ENCODE data around the gene ERCC1. TPM values are rescaled to one million over a fixed set of nuclear protein-coding genes. Genes with fewer than 3 reads are reported as not detected.
A peak's percentile ranks its signal among the peaks of the same experiment; 100 is the strongest.
"Not testable (repeated sequence)": the region's sequence is repeated elsewhere in the genome, so short reads cannot be mapped to it uniquely, and the experiment has no call there.

The ERCC1 gene
- total RNA-seq, 1 donor from 2014 or later: 89.0 TPM

GRCh38 chr19:45439569-45440258, 16.0 kb upstream of the ERCC1 start:
- peak; percentile 94 for DNase-seq (ENCODE audit: low spot score)
- intact Hi-C loops (cut with DNase I): loop anchor here (1.0 kb wide), 1 partner anchor 39 kb away; no protein-coding TSS in a partner anchor

GRCh38 chr19:45439190-45439568, 15.5 kb upstream of the ERCC1 start:
- no peak for DNase-seq (ENCODE audit: low spot score)
- intact Hi-C loops (cut with DNase I): loop anchor here (1.0 kb wide), 1 partner anchor 39 kb away; no protein-coding TSS in a partner anchor

- DNase-seq (ENCODE audit: low spot score): no peak
- intact Hi-C loops (cut with DNase I): no loop called here
Measured at GRCh38 chr19:45437328-45437727, 13.6 kb upstream of the ERCC1 start.

GRCh38 chr19:45432543-45432942, 8.8 kb upstream of the ERCC1 start:
- DNase-seq (ENCODE audit: low spot score); intact Hi-C loops (cut with DNase I): not testable (repeated sequence)

- DNase-seq (ENCODE audit: low spot score): not testable (repeated sequence)
Measured at GRCh38 chr19:45431008-45431407, 7.3 kb upstream of the ERCC1 start.

GRCh38 chr19:45429896-45430295, 6.2 kb upstream of the ERCC1 start:
- DNase-seq (ENCODE audit: low spot score): not testable (repeated sequence)
- intact Hi-C loops (cut with DNase I): loop anchor here (10.0 kb wide), 1 partner anchor 215 kb away; no protein-coding TSS in a partner anchor

More at GRCh38 chr19:45431008-45431407, 7.3 kb upstream of the ERCC1 start:
- intact Hi-C loops (cut with DNase I): not testable (repeated sequence)

GRCh38 chr19:45428384-45429231, 4.9 kb upstream of the ERCC1 start:
- intact Hi-C loops (cut with DNase I): loop anchor here (10.0 kb wide), 1 partner anchor 216 kb away; no protein-coding TSS in a partner anchor
- DNase-seq (ENCODE audit: low spot score): peak; percentile 90

- DNase-seq (ENCODE audit: low spot score): no peak
- intact Hi-C loops (cut with DNase I): loop anchor here (10.0 kb wide), 1 partner anchor 220 kb away; no protein-coding TSS in a partner anchor
Measured at GRCh38 chr19:45424191-45425058, 708 bp upstream of the ERCC1 start.

GRCh38 chr19:45423033-45423588, 606 bp downstream of the ERCC1 start:
- DNase-seq (ENCODE audit: low spot score): no peak
- intact Hi-C loops (cut with DNase I): loop anchor here (2.0 to 10.0 kb wide), 2 partner anchors 16 to 222 kb away; partner anchors contain the start of gene POLR1G

- intact Hi-C loops (cut with DNase I): loop anchor here (2.0 to 10.0 kb wide), 2 partner anchors 15 to 223 kb away; partner anchors contain the start of gene POLR1G
Measured at GRCh38 chr19:45421947-45422498, 1.7 kb downstream of the ERCC1 start.

GRCh38 chr19:45420871-45421270, 2.8 kb downstream of the ERCC1 start:
- intact Hi-C loops (cut with DNase I): loop anchor here (10.0 kb wide), 1 partner anchor 224 kb away; no protein-coding TSS in a partner anchor
- no peak for DNase-seq (ENCODE audit: low spot score)

More at GRCh38 chr19:45421947-45422498, 1.7 kb downstream of the ERCC1 start:
- no peak for DNase-seq (ENCODE audit: low spot score)

- intact Hi-C loops (cut with DNase I): loop anchor here (10.0 kb wide), 1 partner anchor 224 kb away; no protein-coding TSS in a partner anchor
- no peak for DNase-seq (ENCODE audit: low spot score)
Measured at GRCh38 chr19:45420356-45420755, 3.4 kb downstream of the ERCC1 start.

- DNase-seq (ENCODE audit: low spot score): no peak
- intact Hi-C loops (cut with DNase I): loop anchor here (10.0 kb wide), 1 partner anchor 225 kb away; no protein-coding TSS in a partner anchor
Measured at GRCh38 chr19:45419895-45420294, 3.8 kb downstream of the ERCC1 start.

- intact Hi-C loops (cut with DNase I): no loop called here
- DNase-seq (ENCODE audit: low spot score): no peak
Measured at GRCh38 chr19:45419396-45419795, 4.3 kb downstream of the ERCC1 start.

- intact Hi-C loops (cut with DNase I): no loop called here
- no peak for DNase-seq (ENCODE audit: low spot score)
Measured at GRCh38 chr19:45418802-45419201, 4.9 kb downstream of the ERCC1 start.

GRCh38 chr19:45417151-45417550, 6.6 kb downstream of the ERCC1 start:
- intact Hi-C loops (cut with DNase I): no loop called here
- no peak for DNase-seq (ENCODE audit: low spot score)

- intact Hi-C loops (cut with DNase I): no loop called here
- no peak for DNase-seq (ENCODE audit: low spot score)
Measured at GRCh38 chr19:45414468-45414867, 9.2 kb downstream of the ERCC1 start.

- DNase-seq (ENCODE audit: low spot score): no peak
- intact Hi-C loops (cut with DNase I): no loop called here
Measured at GRCh38 chr19:45413497-45413896, 10.2 kb downstream of the ERCC1 start.
